Stimulated activated CD8-positive, alpha-beta memory T cell treated with anti-CD3 and anti-CD28 coated beads, Interleukin-4, amount 100 ng/mL, for 1 hour (primary cell): ENCODE data around the gene C11orf65.
"Not testable (repeated sequence)": the region's sequence is repeated elsewhere in the genome, so short reads cannot be mapped to it uniquely, and the experiment has no call there.

ENCODE experiments used
- DNase-seq, 2 donors: peaks; one replicate each; pipeline ENCODE4 v3.0.0-alpha.2; 2020; ENCODE audit warnings: low read depth in 2 of 2, low spot score in 1 of 2

Gene C11orf65

DNA sequence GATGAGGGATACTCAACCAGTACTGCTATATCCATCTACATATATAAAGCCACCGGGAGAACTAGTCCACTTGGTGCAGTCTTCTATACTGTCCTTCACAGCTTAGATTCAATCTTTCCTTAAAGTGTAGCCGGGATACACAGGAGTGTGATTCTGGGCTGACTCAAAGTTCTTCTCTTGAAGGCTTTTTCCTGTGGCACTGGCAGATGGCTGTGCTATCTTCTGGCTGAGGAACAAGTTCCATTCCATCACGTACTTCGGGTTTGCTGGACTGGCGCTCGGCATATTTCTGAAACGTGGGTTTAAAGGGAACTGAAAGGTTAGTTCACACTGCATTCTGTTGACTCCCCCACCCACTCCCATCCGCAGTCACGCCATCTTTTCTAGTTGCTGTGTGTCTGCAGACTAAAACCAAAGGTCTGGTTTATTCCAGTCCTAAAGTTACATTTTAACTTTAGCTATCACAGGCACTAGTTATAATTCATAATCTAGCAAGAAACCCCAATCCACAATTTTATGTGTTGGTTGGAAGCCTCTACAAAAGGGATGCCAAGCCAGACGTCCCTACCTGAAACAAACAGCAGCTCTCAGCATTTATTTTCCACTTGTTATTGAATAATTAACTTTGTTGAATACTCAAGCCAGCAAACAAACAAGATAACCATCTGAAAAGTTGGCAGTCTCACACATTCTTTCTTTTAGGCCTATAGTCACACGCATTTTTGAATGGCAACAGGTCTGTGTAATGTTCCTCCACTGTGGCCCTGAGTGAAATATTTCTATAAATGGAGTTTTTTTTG is 7.5 kb upstream of the C11orf65 start:
- no peak for DNase-seq

DNA sequence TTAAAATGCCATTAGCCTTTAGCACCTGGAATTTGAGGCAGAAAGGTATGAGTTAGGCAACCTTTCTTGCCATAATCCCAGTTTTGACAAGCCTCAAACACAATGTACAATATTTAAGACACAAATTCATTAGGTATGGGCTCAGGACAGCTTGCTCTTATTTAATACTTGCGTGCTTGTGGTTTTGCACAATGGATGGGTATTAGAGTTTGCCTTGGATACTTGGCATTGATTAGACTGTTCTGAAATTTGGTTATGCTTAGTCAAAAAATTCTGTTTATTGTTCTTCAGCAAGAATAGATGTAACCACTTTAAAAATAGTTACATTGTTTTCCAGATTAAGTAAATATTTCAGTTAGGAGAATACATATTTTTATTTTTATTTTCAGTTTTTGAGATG is 5.4 kb upstream of the C11orf65 start:
- no peak for DNase-seq

DNA sequence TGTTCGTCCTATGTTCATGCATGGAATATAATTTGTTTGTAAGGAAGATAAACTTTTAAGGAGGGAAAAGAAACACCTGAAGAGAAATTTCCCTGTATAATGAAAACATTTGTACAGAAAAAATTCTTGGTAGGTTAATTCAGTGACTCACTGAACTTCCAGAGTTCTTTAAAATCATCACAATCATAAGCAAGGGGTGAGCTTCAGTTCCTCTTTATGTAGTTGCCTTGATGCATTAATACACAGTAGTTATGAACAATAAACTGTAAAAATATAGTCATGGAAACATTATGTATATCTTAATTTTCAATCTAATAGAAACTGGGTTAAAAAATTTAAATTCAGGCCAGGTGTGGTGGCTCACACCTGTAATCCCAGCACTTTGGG is 1.1 kb upstream of the C11orf65 start:
- DNase-seq: no peak

DNA sequence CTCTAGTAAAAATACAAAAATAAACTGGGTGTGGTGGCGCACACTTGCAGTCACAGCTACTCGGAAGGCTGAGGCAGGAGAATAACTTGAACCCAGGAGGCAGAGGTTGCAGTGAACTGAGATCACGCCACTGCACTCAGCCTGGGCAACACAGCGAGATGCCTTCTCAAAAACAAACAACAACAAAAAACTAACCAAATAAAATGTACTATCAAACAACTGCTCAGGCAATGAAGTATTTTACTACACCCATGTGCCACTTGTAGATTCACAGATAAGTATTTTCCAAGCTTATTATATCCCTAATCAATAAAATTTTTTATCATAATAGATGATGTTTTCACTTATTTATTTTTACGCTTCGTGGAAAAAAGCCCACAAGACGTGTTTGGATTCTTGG is 924 bp downstream of the C11orf65 start:
- DNase-seq: no peak

DNA sequence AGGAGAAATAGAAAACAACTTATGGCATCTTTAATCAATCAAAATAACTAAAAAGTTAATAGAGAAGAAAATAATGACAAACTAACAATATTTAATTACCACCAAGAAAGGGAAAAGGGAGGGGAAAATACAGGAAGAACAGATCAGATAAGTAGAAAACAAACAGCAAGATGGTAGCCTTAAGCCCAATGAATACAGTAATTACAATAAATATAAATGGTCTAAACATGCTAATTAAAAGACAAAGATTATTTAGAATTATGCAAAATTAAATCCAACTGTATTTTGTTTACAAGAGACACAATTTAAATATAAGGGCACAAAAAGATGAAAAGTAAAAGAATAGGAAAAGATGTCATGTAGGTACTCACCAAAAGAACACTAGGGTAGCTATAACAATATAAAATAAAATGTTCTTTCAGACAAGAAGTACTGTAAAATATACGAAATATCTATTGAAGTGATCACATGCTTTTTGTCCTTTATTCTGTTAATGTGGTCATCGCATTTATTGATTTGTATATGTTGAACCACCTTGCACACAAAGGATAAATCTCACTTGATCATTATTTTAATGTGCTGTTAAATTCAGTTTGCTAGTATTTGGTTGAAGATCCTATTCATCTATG is 14.0 kb downstream of the C11orf65 start:
- DNase-seq: no peak

DNA sequence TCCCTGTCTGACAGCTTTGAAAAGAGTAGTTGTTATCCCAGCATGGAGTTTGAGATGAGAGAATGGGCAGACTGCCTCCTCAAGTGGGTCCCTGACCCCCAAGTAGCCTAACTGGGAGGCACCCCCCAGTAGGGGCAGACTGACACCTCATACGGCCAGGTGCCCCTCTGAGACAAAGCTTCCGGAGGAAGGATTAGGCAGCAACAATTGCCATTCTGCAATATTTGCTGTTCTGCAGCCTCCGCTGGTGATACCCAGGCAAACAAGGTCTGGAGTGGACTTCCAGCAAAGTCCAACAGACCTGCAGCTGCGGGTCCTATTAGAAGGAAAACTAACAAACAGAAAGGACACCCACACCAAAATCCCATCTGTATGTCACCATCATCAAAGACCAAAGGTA is 25.9 kb downstream of the C11orf65 start:
- DNase-seq: not testable (repeated sequence)

DNA sequence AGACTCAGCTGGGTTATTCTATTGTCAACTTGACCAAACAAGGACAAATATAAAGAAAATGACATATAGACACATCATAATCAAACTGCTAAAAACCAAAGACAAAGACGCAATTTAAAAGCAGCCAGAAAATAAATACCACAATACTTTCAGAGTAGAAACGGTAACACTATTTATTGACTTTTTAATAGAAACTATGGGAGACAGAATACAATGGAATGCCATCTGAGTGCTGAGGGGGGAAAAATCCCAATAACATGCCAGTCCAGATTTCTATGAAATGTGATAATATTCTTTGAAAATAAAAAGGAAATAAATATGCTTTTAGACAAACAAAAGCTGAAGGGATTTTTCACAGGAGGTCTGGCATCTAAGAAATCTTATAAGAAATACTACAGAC is 30.7 kb downstream of the C11orf65 start:
- DNase-seq: no peak

DNA sequence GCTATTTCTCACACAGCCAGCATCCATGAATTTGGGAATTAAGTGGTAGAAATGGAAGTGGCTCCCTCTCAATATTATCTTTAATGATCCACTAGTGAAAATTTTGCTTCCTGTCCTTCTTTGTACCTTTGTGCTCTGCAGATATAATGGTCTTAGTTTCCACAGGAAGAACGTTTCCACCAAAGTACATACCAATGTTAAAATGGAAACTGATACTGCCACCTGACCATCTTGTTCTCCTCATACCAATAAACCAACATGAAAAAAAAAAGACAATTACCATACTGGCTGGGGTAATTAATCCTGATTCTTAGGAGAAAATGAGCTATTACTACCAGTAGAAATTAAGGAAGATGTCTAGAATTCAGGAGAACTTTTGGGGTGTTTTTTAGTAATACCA is 32.3 kb downstream of the C11orf65 start:
- DNase-seq: no peak

DNA sequence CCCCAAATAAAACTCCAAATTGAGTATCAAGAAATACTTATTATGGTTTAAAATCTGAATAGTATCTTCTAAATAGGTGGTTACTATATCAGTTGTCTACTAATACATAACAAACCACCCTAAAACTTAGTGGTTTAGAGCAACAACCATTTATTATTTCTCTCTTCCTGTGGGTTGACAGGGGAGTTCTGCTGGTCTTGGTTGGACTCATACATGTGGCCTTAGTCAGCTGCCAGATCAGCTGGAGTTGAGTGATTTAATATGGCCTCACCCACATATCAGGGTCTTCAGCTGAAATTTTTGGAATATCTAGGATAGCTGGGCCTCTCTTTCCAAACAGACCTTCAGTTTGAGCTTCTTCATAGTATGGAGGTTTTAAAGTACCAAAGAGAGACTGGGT is 34.5 kb downstream of the C11orf65 start:
- no peak for DNase-seq

DNA sequence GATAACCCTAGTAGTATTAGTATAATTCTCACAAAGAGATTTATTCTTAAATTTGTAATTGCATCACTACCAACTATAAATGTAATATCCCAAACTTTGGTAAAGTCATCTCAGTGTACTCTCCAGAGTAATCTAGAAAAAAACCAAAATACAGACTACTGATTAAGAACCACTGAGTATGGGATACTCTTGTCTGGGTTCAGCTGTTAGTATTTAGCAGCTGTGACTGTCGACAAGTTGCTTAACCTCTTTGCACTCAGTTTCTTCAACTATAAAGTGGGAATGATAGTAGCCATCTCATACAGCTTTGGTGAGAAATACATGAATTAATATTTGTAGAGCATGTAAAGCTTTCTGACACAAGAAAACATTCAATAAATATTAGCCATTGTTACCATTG is 35.3 kb downstream of the C11orf65 start:
- DNase-seq: no peak

DNA sequence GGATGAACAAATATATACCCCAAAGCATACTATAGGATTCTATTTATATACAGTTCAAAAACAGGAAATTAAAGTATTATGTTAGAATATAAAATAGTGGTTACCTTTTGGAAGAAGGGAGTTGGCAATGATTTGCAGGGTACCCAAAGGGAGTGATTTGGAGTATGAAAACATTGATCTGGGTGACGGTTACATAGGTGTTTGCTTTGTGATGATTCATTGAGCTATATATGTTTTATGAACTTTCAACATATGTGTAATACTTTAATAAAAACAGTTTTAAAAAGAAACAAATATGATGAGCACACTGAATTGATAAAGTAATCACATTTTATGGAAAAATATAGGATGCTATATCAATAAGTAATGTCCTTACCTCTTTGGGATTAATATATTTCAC is 36.0 kb downstream of the C11orf65 start:
- no peak for DNase-seq

DNA sequence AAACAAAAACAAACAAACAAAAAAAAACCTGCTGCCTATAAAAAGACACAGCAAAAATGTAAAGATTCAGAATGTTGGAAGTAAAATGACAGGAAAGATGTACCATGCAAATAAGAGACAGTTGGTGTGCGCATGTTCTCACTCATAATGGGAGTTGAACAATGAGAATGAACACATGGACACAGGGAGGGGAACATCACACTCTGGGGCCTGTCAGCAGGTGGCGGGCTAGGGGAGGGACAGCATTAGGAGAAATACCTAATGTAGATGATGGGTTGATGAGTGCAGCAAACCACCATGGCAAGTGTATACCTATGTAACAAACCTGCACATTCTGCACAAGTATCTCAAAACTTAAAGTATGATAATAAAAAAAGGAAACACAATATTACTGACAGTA is 49.8 kb downstream of the C11orf65 start:
- not testable (repeated sequence) for DNase-seq

DNA sequence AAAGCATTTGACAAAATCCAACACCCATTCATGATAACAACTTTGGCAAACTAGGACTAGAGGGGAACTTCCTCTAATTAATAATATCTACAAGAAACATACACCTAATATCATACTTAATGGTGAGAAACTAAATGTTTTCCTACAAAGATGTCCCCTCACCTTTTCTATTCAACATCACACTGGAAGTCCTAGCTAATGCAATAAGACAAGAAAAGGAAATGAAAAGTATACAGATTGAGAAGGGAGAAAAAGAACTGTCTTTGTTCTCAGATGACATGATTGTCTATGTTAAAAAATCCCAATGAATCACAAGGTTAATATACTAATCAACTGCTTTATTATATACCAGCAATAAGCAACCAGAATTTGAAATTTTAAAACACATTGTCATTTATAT is 52.4 kb downstream of the C11orf65 start:
- DNase-seq: no peak

DNA sequence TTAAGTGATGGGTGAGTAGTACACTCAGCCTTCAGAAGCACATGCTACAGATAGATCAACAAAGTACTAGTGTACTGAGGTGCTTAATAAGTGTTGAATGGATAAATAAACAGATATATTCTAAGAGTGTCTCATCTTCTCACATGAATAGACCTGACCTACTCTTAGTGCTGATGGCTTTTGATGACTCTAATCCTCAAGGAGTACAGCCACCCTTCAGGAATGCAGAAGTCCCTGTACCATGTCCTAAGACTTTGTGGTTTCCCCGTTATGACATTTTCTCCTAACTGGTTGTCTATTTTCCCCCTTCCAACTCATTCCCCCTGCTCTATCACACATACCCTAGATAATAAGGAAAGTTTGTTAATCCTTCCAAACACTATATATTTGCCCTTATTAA is 61.6 kb downstream of the C11orf65 start:
- DNase-seq: no peak

DNA sequence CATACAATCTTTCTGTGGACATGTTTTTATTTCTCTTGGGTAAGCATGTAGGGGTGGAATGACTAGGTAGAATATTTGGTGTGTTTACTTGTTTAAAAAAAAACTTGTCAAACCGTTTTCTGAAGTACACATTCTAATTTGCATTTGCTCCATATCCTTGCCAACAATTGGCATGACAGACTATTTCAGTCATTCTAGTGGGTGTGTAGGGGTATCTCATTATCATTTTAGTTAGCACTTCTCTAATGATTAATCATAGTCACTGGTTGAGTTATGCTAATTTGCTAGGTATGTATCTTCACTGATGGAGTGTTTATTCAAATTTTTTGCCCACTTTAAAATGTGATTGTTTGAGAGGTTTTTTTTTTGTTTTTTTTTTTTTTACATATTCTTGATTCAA is 64.3 kb downstream of the C11orf65 start:
- DNase-seq: no peak

DNA sequence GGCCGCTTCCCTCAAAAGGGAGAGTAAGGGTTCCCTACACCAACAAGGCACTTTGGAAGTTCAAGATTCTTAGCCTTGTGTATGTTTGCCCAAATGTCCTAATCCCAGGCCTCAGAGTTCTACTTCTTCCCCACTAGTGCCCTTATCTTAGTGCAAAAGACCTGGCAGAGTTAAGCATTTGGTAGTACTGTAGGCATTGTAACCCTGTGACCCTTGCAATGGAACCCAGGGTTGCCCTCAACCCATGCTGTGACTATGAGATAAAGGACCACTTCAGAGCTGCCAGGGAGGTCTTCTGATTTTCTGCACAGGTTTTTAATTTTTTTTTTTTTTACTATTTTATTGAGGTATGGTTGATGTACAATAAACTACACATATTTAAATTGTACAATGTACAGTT is 65.1 kb downstream of the C11orf65 start:
- DNase-seq: no peak

DNA sequence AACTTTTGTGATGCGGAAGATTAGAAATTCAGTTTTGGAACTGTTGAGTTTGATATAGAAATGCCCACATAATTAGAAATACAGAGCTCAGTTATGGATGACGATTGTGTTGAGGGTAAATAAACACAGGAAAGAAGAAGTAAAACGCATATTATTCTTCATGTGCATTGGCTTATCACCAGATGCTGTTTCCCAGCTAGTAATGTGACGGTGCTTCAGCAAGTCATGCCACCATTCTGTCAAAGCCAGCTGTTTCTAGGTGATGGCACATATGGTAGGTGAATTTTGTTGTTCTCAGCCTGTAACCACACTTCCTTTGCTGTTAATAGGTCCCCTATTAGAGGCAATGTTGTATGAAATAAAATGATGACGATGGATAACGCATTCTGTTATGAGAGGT is 68.9 kb downstream of the C11orf65 start:
- no peak for DNase-seq

DNA sequence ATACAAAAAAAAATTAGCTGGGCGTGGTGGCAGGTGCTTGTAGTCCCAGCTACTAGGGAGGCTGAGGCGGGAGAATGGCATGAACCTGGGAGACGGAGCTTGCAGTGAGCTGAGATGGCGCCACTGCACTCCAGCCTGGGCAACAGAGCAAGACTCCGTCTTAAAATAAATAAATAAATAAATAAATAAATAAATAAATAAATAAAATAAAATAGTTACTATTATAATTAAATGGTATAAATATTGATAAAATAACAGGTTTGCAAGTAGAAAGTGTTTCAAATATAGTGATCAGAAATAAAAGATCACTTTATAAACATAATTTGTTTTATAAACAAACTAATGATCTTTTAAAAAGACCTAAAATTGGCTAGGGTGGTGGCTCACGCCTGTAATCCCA is 70.7 kb downstream of the C11orf65 start:
- DNase-seq: not testable (repeated sequence)

DNA sequence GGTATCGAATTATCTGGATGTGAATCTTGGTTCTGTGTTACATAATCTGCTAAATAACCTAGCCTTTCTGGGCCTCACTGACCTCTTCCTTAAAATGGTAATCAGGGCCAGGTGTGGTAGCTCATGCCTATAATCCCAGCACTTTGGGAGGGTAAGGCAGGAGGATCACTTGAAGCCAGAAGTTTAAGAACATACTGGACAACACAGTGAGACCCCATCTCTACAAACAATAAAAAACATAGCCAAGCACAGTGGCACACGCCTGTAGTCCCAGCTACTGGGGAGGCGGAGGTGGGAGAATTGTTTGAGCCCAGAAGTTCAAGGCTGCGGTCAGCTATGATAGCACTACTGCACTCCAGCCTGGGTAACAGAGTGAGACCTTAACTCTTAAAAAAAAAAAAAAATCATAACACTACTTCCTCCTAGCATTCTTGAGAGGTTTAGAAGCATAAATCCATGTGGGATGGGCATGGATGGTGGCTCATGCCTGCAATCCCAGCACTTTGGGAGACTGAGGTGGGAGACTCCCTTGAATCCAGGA is 72.5 kb downstream of the C11orf65 start:
- DNase-seq: no peak

DNA sequence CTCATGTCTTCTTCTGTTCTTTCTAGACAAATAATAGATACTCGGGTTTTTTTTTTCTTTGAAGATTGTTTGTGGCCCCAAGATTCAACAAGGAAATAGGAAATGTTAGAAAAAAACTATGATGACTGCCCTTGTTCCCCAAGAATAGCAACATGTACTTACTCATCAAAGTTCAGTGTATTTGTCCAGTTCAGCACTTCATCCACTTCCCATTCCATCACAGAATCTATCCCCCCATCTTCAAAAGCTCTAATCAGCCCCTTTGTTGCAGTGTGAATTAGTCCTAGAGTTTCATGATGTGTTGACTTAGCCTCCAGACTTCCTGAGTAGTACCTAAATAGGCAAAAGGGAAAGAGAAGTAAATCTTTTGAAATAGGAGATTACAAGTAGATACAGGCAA is 74.3 kb downstream of the C11orf65 start:
- DNase-seq: no peak

DNA sequence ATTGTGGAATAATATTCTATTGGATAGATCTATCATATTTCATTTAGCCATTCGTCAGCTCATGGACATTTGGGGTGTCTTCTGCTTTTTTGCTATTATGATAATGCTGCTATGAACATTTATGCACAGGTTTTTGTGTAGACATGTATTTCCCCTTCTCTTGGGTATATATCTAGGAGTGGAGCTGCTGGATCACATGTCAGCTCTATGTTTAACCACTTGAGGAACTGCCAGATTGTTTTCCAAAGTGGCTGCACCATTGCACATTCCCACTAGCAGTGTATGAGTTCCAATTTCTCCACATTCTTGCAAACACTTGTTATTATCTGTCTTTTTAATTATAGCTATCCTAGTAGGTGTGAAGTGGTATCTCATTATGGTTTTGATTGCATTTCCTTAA is 75.0 kb downstream of the C11orf65 start:
- no peak for DNase-seq

DNA sequence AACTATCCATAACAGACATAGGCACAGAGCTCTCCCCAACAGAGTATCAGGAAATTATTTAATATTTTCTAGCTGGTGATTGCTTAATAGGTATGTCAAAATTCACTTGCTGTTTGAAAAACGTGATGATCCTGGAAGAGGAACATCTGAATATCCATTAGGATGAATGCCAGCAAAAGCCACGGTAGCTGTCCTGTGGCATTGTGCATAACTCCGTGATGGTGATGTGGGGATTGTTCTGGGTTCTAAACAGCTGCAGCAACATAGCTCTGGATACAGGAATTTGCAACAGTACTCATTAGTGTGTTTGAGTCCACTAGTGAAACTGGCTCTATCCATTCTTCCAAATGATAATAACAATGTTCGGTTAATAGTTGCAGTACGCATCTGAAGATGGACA is 78.8 kb downstream of the C11orf65 start:
- no peak for DNase-seq

DNA sequence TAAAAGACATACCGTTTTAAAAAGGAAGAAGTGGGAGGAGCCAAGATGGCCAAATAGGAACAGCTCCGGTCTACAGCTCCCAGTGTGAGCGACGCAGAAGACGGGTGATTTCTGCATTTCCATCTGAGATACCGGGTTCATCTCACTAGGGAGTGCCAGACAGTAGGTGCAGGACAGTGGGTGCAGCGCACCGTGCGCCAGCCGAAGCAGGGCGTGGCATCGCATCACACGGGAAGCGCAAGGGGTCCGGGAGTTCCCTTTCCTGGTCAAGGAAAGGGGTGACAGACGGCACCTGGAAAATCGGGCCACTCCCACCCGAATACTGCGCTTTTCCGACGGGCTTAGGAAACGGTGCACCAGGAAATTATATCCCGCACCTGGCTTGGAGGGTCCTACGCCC is 93.8 kb downstream of the C11orf65 start:
- not testable (repeated sequence) for DNase-seq
